Stomach (tissue), 9 donors: Measurements from ENCODE around the gene IGSF21. TPM values are rescaled to one million over a fixed set of nuclear protein-coding genes. Genes with fewer than 3 reads are reported as not detected.
A peak's percentile ranks its signal among the peaks of the same experiment; 100 is the strongest.

Experiments used
- DNase-seq, 2 donors: peaks; one replicate each; pipeline versions ENCODE4 v3.0.0 to v3.0.0-alpha.2; 2013 to 2019
- H3K27ac ChIP-seq, 5 donors: fragments of 200-600 bp in 4 of 5; sonication (generic) in 4 of 5; one replicate each; pipeline ENCODE4 v1.5.1; 2013 to 2019; ENCODE audit warnings: mild to moderate bottlenecking in 1 of 5, moderate library complexity in 1 of 5
- H3K27me3 ChIP-seq, 3 donors: fragments of 200-600 bp; sonication (generic); one replicate each; pipeline ENCODE4 v1.5.1; 2017 to 2019; ENCODE audit warnings: mixed run types in 1 of 3
- H3K36me3 ChIP-seq, 4 donors: fragments of 200-600 bp; sonication (generic); 1 replicate in 3 of 4; 2 replicates in 1 of 4; pipeline ENCODE4 v1.5.1; 2016 to 2019
- H3K4me1 ChIP-seq, 4 donors: fragments of 200-600 bp; sonication (generic); one replicate each; pipeline ENCODE4 v1.5.1; 2016 to 2019
- H3K4me3 ChIP-seq, 4 donors: fragments of 200-600 bp; sonication (generic) in 3 of 4; one replicate each; pipeline ENCODE4 v1.5.1; 2016 to 2019; ENCODE audit warnings: mild to moderate bottlenecking in 1 of 4
- H3K9me3 ChIP-seq, 4 donors: fragments of 200-600 bp; sonication (generic); one replicate each; pipeline ENCODE4 v1.5.1; 2016 to 2019
- EP300 ChIP-seq: sonication (generic); formaldehyde crosslinking; IDR thresholded peaks from one replicate; pipeline ENCODE4 v1.6.1; 2017; ENCODE audit warnings: antibody characterized with exemption
- POLR2A ChIP-seq, 4 donors: fragments of 450-650 bp; IDR thresholded peaks; one replicate each; pipeline ENCODE4 v1.6.1; 2016; ENCODE audit warnings: antibody characterized with exemption in 4 of 4, control low read depth in 2 of 4, mild to moderate bottlenecking in 1 of 4, moderate library complexity in 1 of 4
- POLR2AphosphoS5 ChIP-seq, 3 donors: sonication (generic); formaldehyde crosslinking; IDR thresholded peaks; one replicate each; pipeline ENCODE4 v1.6.1; 2016; ENCODE audit warnings: antibody characterized with exemption in 3 of 3
- WGBS, 5 donors: extraction: QIAGEN DNeasy Blood & Tissue Kit in 3 of 5; methylation state at CpG; one replicate each; pipeline versions ENCODE4 v1.1.5 to v1.1.7; 2013 to 2018; 5-methylcytosine and 5-hydroxymethylcytosine counted together
- intact Hi-C: fragments of 100-400 bp; cut with DNase I; formaldehyde crosslinking; loops from one replicate; pipeline ENCODE4 v1.15.1; 2023; ENCODE audit warnings: low total_unique reads
- polyA plus RNA-seq, 3 donors: library from polyadenylated mRNA; stranded (reverse); fragments of 200-250 nt; gene quantifications; one replicate each; pipeline ENCODE4 v1.2.3, GENCODE V29; 2013
- total RNA-seq, 5 donors: library from RNA; depleted of rRNA; stranded (reverse); fragments of >200 nt; gene quantifications; one replicate each; pipeline versions ENCODE4 v1.1.0 to v1.2.3, GENCODE V29; 2014 to 2016
- TF ChIP-seq, protein P1 (sequence below), 7 experiments: fragments of 450-650 bp in 4 of 7; fragments of 200-600 bp in 3 of 7; sonication (generic) in 3 of 7; IDR thresholded peaks; one replicate each; pipeline ENCODE4 v1.5.1; 2016 to 2019; ENCODE audit warnings: antibody characterized with exemption in 7 of 7, control low read depth in 2 of 7, mild to moderate bottlenecking in 1 of 7
- donor health status: healthy with polysubstance abuse.
- donor health status: Bipolar disorder and iron deficiency.
- donor health status: healthy.

Gene IGSF21
- total and polyA plus RNA-seq, 8 donors = 0.25 to 2.0 (median 1.1) TPM; not detected in 3

DNA sequence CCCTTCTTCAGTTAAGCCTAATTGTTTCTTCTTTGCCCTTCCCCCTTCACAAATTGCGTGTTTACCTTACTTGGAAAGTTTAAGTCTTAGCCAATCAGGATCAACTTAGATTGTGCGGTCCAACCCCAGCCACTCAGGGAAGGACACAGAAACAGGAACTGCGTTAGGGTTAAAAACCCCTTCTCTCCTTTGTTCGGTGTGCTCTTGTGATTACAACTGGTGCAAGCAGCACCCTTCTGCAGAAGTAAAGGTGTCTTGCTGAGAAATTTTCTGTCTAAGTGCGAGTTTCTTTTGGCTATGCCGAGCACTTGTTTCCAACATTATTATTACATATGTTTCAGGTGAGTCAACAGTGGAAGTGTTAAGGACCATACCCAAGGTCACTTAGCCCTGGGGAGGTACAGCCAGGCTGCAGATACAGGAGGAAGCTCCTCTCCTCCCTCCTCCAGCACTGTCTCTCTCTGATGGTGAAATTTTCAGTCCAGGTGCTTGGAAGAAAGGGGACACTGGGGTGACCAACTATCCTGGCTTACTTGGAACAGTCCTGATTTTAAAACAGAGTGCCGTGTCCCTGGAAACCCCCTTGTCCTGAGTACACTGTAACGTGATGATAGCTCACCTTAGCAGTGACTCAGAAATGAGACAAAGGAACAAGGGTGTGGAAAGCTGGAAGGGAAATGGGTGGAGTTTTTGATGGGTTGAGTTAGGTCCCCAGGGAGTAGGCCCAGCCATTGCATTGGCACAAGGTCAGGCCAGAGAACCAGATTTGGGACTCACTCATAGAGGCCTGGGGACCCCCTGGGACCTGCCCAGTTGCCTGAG is 304.4 kb downstream of the IGSF21 start:
- TF ChIP-seq POLR2AphosphoS5 (IDR thresholded peaks at IDR 0.05) = no peak
- TF ChIP-seq EP300 = no peak
- no peak for TF ChIP-seq POLR2A (IDR thresholded peaks at IDR 0.05)
- TF ChIP-seq, protein P1, sequence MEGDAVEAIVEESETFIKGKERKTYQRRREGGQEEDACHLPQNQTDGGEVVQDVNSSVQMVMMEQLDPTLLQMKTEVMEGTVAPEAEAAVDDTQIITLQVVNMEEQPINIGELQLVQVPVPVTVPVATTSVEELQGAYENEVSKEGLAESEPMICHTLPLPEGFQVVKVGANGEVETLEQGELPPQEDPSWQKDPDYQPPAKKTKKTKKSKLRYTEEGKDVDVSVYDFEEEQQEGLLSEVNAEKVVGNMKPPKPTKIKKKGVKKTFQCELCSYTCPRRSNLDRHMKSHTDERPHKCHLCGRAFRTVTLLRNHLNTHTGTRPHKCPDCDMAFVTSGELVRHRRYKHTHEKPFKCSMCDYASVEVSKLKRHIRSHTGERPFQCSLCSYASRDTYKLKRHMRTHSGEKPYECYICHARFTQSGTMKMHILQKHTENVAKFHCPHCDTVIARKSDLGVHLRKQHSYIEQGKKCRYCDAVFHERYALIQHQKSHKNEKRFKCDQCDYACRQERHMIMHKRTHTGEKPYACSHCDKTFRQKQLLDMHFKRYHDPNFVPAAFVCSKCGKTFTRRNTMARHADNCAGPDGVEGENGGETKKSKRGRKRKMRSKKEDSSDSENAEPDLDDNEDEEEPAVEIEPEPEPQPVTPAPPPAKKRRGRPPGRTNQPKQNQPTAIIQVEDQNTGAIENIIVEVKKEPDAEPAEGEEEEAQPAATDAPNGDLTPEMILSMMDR (IDR thresholded peaks at IDR 0.05) = no peak
- Histone ChIP-seq H3K4me3 (no peak overlapping the region), H3K36me3 (no peaks in the 10 kb centered on the region), H3K4me1 (no peaks in the 10 kb centered on the region), H3K9me3 (peaks cover 4 to 28% (median 23%) of the 10 kb centered on the region in 4 donors), H3K27ac (peak overlapping the region in 1 of 5 donors; percentile 36), H3K27me3 (peaks cover 0 to 31% (median 0%) of the 10 kb centered on the region in 3 donors)
- DNase-seq = no peak
- intact Hi-C loops = no loop called here
- 78 to 89% (median 84%) methylated on average over 8 of the region's 8 CpGs for WGBS, 5 donors

DNA sequence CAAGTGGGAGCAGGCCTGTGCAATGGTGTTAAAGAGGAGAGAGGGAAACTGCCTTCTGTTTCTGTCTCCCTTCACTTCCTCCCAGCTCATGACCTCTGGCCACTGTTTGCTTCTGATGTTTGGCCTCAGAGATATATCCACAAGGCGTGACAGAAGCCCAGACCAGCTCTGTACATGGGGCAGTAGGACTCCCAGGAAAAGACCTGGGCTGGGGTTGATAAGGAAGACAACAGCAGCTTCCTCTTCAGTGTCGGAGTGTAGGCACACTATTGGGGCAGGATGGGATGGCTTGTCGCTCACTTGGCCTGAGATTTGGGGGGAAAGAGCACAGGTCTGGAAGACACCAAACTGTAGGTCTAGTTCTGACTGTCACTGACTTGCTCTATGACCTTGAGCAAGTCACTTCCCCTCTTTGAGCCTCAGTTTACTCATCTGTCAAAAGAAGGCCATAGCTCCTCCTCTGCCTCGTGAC is 305.3 kb downstream of the IGSF21 start:
- DNase-seq = no peak
- Histone ChIP-seq H3K27me3 (peaks cover 0 to 23% (median 0%) of the 10 kb centered on the region in 3 donors), H3K27ac (peak overlapping the region in 1 of 5 donors; percentile 36), H3K36me3 (no peaks in the 10 kb centered on the region), H3K9me3 (peaks cover 4 to 28% (median 23%) of the 10 kb centered on the region in 4 donors), H3K4me3 (no peak overlapping the region), H3K4me1 (no peaks in the 10 kb centered on the region)
- intact Hi-C loops = no loop called here
- 50 to 86% (median 80%) methylated on average over 4 of the region's 4 CpGs for WGBS, 5 donors
- TF ChIP-seq, protein P1 (IDR thresholded peaks at IDR 0.05) = no peak
- no peak for TF ChIP-seq EP300
- TF ChIP-seq POLR2AphosphoS5 (IDR thresholded peaks at IDR 0.05) = no peak
- no peak for TF ChIP-seq POLR2A (IDR thresholded peaks at IDR 0.05)

DNA sequence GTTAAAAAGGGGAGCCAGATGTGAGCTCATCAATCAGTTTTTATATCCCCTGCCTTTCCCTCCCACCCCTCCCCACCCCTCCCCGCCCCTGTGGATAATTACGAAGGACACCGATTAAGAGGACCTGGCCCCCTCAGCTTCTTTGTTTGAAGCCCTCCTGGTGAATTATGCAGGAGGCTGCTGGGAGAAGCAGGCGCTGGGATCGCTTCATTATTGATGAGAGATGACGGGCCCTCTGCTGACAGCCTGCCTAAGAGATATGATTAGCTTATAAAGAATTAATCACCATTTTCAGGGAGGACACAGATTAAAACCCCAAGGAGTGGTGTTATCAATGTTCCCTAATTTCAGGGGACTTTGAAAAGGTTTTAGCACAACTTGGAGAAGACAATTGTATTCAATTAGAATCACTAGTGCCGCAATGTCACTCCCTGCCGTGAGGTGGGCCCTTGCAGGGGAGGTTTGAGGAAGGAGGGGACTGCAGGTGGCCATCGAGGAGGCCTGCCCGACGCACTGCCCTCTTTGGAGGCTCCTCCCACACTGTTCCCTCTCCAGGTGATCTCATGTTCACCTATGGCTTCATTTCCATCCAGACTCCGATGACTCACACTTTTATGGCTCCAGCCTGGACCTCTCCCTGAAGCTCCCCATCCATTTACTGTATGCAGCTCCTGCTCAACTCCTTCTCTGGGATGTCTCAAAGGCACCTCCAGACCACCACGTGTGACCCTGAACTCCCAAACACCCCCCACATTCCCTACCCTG is 306.1 kb downstream of the IGSF21 start:
- TF ChIP-seq, protein P1 (IDR thresholded peaks at IDR 0.05) = no peak
- TF ChIP-seq EP300 (no peak), POLR2AphosphoS5 (IDR thresholded peaks at IDR 0.05) (no peak), POLR2A (IDR thresholded peaks at IDR 0.05) (no peak)
- H3K4me1 ChIP-seq = no peaks in the 10 kb centered on the region
- peaks cover 0 to 19% (median 0%) of the 10 kb centered on the region in 3 donors for H3K27me3 ChIP-seq
- intact Hi-C loops = no loop called here
- H3K9me3 ChIP-seq = peaks cover 4 to 28% (median 23%) of the 10 kb centered on the region in 4 donors
- H3K4me3 ChIP-seq = no peak overlapping the region
- H3K36me3 ChIP-seq = no peaks in the 10 kb centered on the region
- DNase-seq = peak; percentile 38 to 47
- no peak overlapping the region for H3K27ac ChIP-seq
- WGBS, 5 donors = 59 to 68% (median 66%) methylated on average over 13 of the region's 13 CpGs

DNA sequence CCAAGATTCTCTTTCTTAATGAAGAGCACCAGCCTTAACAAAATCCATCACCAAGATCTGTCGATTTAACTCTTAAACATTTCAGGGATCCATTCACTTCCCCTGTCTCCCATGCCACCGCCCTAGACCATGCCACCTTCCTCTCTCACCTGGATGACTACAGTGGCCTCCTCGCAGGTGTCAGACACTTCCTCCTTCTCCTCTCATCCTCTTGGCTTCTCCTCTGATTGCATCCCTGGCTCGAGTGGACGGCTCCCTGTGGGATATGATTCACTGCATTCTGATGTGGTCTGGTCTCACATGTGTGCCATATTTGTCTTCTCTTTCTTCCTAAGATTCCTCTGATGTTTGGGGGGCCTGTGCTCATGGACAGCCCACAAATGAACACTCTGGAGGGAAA is 306.7 kb downstream of the IGSF21 start:
- Histone ChIP-seq H3K36me3 (no peaks in the 10 kb centered on the region), H3K4me3 (no peak overlapping the region), H3K4me1 (no peaks in the 10 kb centered on the region), H3K27me3 (peaks cover 0 to 18% (median 0%) of the 10 kb centered on the region in 3 donors), H3K9me3 (peaks cover 4 to 28% (median 23%) of the 10 kb centered on the region in 4 donors), H3K27ac (no peak overlapping the region)
- TF ChIP-seq EP300 (no peak), POLR2AphosphoS5 (IDR thresholded peaks at IDR 0.05) (no peak), POLR2A (IDR thresholded peaks at IDR 0.05) (no peak)
- TF ChIP-seq, protein P1 (IDR thresholded peaks at IDR 0.05) = no peak
- intact Hi-C loops = no loop called here
- 80 to 86% (median 83%) methylated on average over 5 of the region's 5 CpGs for WGBS, 5 donors
- no peak for DNase-seq
